ENCODE results near the gene MVB12B.

MVB12B gene

GRCh38 chr9:126513159-126514036, 186.8 kb downstream of the MVB12B start:
- no peak for TF ChIP-seq FOXP2 (optimal IDR thresholded peaks at IDR 0.05; ENCODE audit: control extremely low read depth, extremely low read length, insufficient read depth)
- TF ChIP-seq EZH2 (IDR thresholded peaks at IDR 0.05) = no peak
- TF ChIP-seq POLR2AphosphoS5 (IDR thresholded peaks at IDR 0.05; ENCODE audit: borderline replicate concordance, low read depth, low read length) = no peak
- Histone ChIP-seq H3K9me3 (ENCODE audit: low read depth, low read length) (no peaks in the 10 kb centered on the region), H3K4me3 (no peak overlapping the region), H3K27ac (no peak overlapping the region), H3K36me3 (ENCODE audit: insufficient read depth, low read length) (no peaks in the 10 kb centered on the region), H3K9ac (ENCODE audit: insufficient read length) (no peak overlapping the region)
- no peak for DNase-seq (ENCODE audit: low read depth, low spot score)

GRCh38 chr9:126514037-126514821, 187.6 kb downstream of the MVB12B start:
- no peaks in the 10 kb centered on the region for H3K36me3 ChIP-seq (ENCODE audit: insufficient read depth, low read length)
- H3K9me3 ChIP-seq (ENCODE audit: low read depth, low read length) = no peaks in the 10 kb centered on the region
- TF ChIP-seq FOXP2 (optimal IDR thresholded peaks at IDR 0.05; ENCODE audit: control extremely low read depth, extremely low read length, insufficient read depth) (no peak), POLR2AphosphoS5 (IDR thresholded peaks at IDR 0.05; ENCODE audit: borderline replicate concordance, low read depth, low read length) (no peak), EZH2 (IDR thresholded peaks at IDR 0.05) (no peak)
- DNase-seq (ENCODE audit: low read depth, low spot score) = no peak
- no peak overlapping the region for H3K27ac ChIP-seq
- no peak overlapping the region for H3K4me3 ChIP-seq
- no peak overlapping the region for H3K9ac ChIP-seq (ENCODE audit: insufficient read length)

GRCh38 chr9:126515001-126515872, 188.6 kb downstream of the MVB12B start:
- TF ChIP-seq POLR2AphosphoS5 (IDR thresholded peaks at IDR 0.05; ENCODE audit: borderline replicate concordance, low read depth, low read length) (no peak), EZH2 (IDR thresholded peaks at IDR 0.05) (no peak)
- DNase-seq (ENCODE audit: low read depth, low spot score) = no peak

GRCh38 chr9:126515873-126516505, 189.4 kb downstream of the MVB12B start:
- no peak for TF ChIP-seq POLR2AphosphoS5 (IDR thresholded peaks at IDR 0.05; ENCODE audit: borderline replicate concordance, low read depth, low read length)
- no peak for TF ChIP-seq FOXP2 (optimal IDR thresholded peaks at IDR 0.05; ENCODE audit: control extremely low read depth, extremely low read length, insufficient read depth)
- no peak for TF ChIP-seq EZH2 (IDR thresholded peaks at IDR 0.05)
- H3K4me3 ChIP-seq = no peak overlapping the region
- no peak for DNase-seq (ENCODE audit: low read depth, low spot score)
- no peak overlapping the region for H3K9ac ChIP-seq (ENCODE audit: insufficient read length)
- H3K27ac ChIP-seq = no peak overlapping the region
- H3K36me3 ChIP-seq (ENCODE audit: insufficient read depth, low read length) = no peaks in the 10 kb centered on the region
- no peaks in the 10 kb centered on the region for H3K9me3 ChIP-seq (ENCODE audit: low read depth, low read length)

More at GRCh38 chr9:126515001-126515872, 188.6 kb downstream of the MVB12B start:
- Histone ChIP-seq H3K9me3 (ENCODE audit: low read depth, low read length) (no peaks in the 10 kb centered on the region), H3K36me3 (ENCODE audit: insufficient read depth, low read length) (no peaks in the 10 kb centered on the region), H3K9ac (ENCODE audit: insufficient read length) (no peak overlapping the region), H3K27ac (no peak overlapping the region), H3K4me3 (no peak overlapping the region)

- Histone ChIP-seq H3K9me3 (ENCODE audit: low read depth, low read length) (no peaks in the 10 kb centered on the region), H3K36me3 (ENCODE audit: insufficient read depth, low read length) (no peaks in the 10 kb centered on the region), H3K27ac (no peak overlapping the region), H3K9ac (ENCODE audit: insufficient read length) (no peak overlapping the region), H3K4me3 (peak overlapping the region; percentile 65)
- TF ChIP-seq POLR2AphosphoS5 (IDR thresholded peaks at IDR 0.05; ENCODE audit: borderline replicate concordance, low read depth, low read length) = no peak
- TF ChIP-seq FOXP2 (optimal IDR thresholded peaks at IDR 0.05; ENCODE audit: control extremely low read depth, extremely low read length, insufficient read depth) = no peak
- TF ChIP-seq EZH2 (IDR thresholded peaks at IDR 0.05) = no peak
- DNase-seq (ENCODE audit: low read depth, low spot score) = no peak
These were observed 189.9 kb downstream of the MVB12B start for GRCh38 chr9:126516561-126516935.

GRCh38 chr9:126516936-126517832, 190.6 kb downstream of the MVB12B start:
- no peaks in the 10 kb centered on the region for H3K36me3 ChIP-seq (ENCODE audit: insufficient read depth, low read length)
- no peak for TF ChIP-seq FOXP2 (optimal IDR thresholded peaks at IDR 0.05; ENCODE audit: control extremely low read depth, extremely low read length, insufficient read depth)
- TF ChIP-seq POLR2AphosphoS5 (IDR thresholded peaks at IDR 0.05; ENCODE audit: borderline replicate concordance, low read depth, low read length) = no peak
- no peak for TF ChIP-seq EZH2 (IDR thresholded peaks at IDR 0.05)
- H3K9ac ChIP-seq (ENCODE audit: insufficient read length) = no peak overlapping the region
- H3K27ac ChIP-seq = no peak overlapping the region
- H3K9me3 ChIP-seq (ENCODE audit: low read depth, low read length) = no peaks in the 10 kb centered on the region
- DNase-seq (ENCODE audit: low read depth, low spot score) = no peak
- H3K4me3 ChIP-seq = peak overlapping the region; percentile 65

GRCh38 chr9:126517833-126518356, 191.3 kb downstream of the MVB12B start:
- Histone ChIP-seq H3K27ac (no peak overlapping the region), H3K4me3 (peak overlapping the region; percentile 65), H3K9me3 (ENCODE audit: low read depth, low read length) (no peaks in the 10 kb centered on the region), H3K9ac (ENCODE audit: insufficient read length) (no peak overlapping the region), H3K36me3 (ENCODE audit: insufficient read depth, low read length) (no peaks in the 10 kb centered on the region)
- no peak for DNase-seq (ENCODE audit: low read depth, low spot score)
- TF ChIP-seq EZH2 (IDR thresholded peaks at IDR 0.05) (no peak), POLR2AphosphoS5 (IDR thresholded peaks at IDR 0.05; ENCODE audit: borderline replicate concordance, low read depth, low read length) (no peak), FOXP2 (optimal IDR thresholded peaks at IDR 0.05; ENCODE audit: control extremely low read depth, extremely low read length, insufficient read depth) (no peak)
